Esophagus squamous epithelium (tissue), 5 donors: Measurements from ENCODE around the gene KMT2E. TPM values are rescaled to one million over a fixed set of nuclear protein-coding genes. Genes with fewer than 3 reads are reported as not detected.
A peak's percentile ranks its signal among the peaks of the same experiment; 100 is the strongest.

Experiments used
- DNase-seq: peaks from one replicate; lab custom pipeline; 2025; lab: John Stamatoyannopoulos, UW
- H3K27ac ChIP-seq, 4 donors: fragments of 200-600 bp; sonication (generic); one replicate each; pipeline ENCODE4 v1.5.1; 2016 to 2019; ENCODE audit warnings: mild to moderate bottlenecking in 1 of 4
- H3K27me3 ChIP-seq, 4 donors: fragments of 200-600 bp; sonication (generic); 1 replicate in 3 of 4; 2 replicates in 1 of 4; pipeline versions ENCODE4 v1.5.1 to v1.6.0; 2017 to 2021; ENCODE audit warnings: antibody characterized with exemption in 1 of 4
- H3K36me3 ChIP-seq, 3 donors: fragments of 200-600 bp; sonication (generic); one replicate each; pipeline ENCODE4 v1.5.1; 2016 to 2019
- H3K4me1 ChIP-seq, 3 donors: fragments of 200-600 bp; sonication (generic); one replicate each; pipeline ENCODE4 v1.5.1; 2017 to 2019
- H3K4me3 ChIP-seq, 4 donors: fragments of 200-600 bp; sonication (generic); 1 replicate in 3 of 4; 2 replicates in 1 of 4; pipeline ENCODE4 v1.5.1; 2016 to 2019; ENCODE audit warnings: mild to moderate bottlenecking in 2 of 4, moderate library complexity in 1 of 4
- H3K9me3 ChIP-seq, 3 donors: fragments of 200-600 bp; sonication (generic); one replicate each; pipeline ENCODE4 v1.5.1; 2016 to 2019
- CTCF ChIP-seq, 6 experiments: fragments of 450-650 bp in 4 of 6; fragments of 200-600 bp in 2 of 6; sonication (generic) in 2 of 6; IDR thresholded peaks; one replicate each; pipeline ENCODE4 v1.5.1; 2016 to 2019; ENCODE audit warnings: antibody characterized with exemption in 6 of 6, mild to moderate bottlenecking in 4 of 6, moderate library complexity in 4 of 6
- POLR2A ChIP-seq, 4 donors: fragments of 450-650 bp; IDR thresholded peaks; one replicate each; pipeline ENCODE4 v1.6.1; 2017; ENCODE audit warnings: antibody characterized with exemption in 4 of 4, mild to moderate bottlenecking in 4 of 4, moderate library complexity in 3 of 4
- WGBS, 2 donors: methylation state at CpG; one replicate each; pipeline ENCODE4 v1.1.5; 2018; 5-methylcytosine and 5-hydroxymethylcytosine counted together
- intact Hi-C: fragments of 100-400 bp; cut with DNase I; formaldehyde crosslinking; loops from one replicate; pipeline ENCODE4 v1.15.0; 2022
- total RNA-seq, 4 donors: library from RNA; depleted of rRNA; stranded (reverse); fragments of >200 nt; gene quantifications; one replicate each; pipeline ENCODE4 v1.1.0, GENCODE V29; 2016
- donor health status: DM: yes; HTN: yes; CAD: no.

KMT2E gene
- total RNA-seq, 4 donors from 2014 or later, result 37.2 to 80.5 (median 54.4) TPM

- DNase-seq, result no peak
- no peak for TF ChIP-seq CTCF (IDR thresholded peaks at IDR 0.05)
- peak in 1 of 4 donors; percentile 3 for TF ChIP-seq POLR2A (IDR thresholded peaks at IDR 0.05)
- H3K36me3 ChIP-seq, result peaks cover 0 to 6% (median 0%) of the 10 kb centered on the region in 3 donors
- intact Hi-C loops, result no loop called here
- peaks cover 13 to 65% (median 38%) of the 10 kb centered on the region in 3 donors for H3K4me1 ChIP-seq
- H3K27me3 ChIP-seq, result no peaks in the 10 kb centered on the region
- 5 to 14% methylated on average over 9 of the region's 9 CpGs for WGBS, 2 donors
- H3K9me3 ChIP-seq, result no peaks in the 10 kb centered on the region
- peak overlapping the region; percentile 73 to 96 (median 93) for H3K4me3 ChIP-seq
- peak overlapping the region; percentile 99 to 100 (median 100) for H3K27ac ChIP-seq
Observed at GRCh38 chr7:105009667-105010503, 4.1 kb upstream of the KMT2E start.

- peaks cover 13 to 59% (median 30%) of the 10 kb centered on the region in 3 donors for H3K4me1 ChIP-seq
- TF ChIP-seq POLR2A (IDR thresholded peaks at IDR 0.05) (no peak), CTCF (IDR thresholded peaks at IDR 0.05) (no peak)
- H3K4me3 ChIP-seq, result peak overlapping the region; percentile 73 to 96 (median 93)
- intact Hi-C loops, result no loop called here
- peak overlapping the region; percentile 99 to 100 (median 100) for H3K27ac ChIP-seq
- no peaks in the 10 kb centered on the region for H3K27me3 ChIP-seq
- 1 to 3% methylated on average over 5 of the region's 5 CpGs for WGBS, 2 donors
- H3K36me3 ChIP-seq, result peaks cover 0 to 6% (median 0%) of the 10 kb centered on the region in 3 donors
- H3K9me3 ChIP-seq, result no peaks in the 10 kb centered on the region
- no peak for DNase-seq
Observed at GRCh38 chr7:105010504-105011130, 3.4 kb upstream of the KMT2E start.

- no peak for DNase-seq
- Histone ChIP-seq H3K36me3 (peaks cover 0 to 6% (median 0%) of the 10 kb centered on the region in 3 donors), H3K27ac (peak overlapping the region; percentile 99 to 100 (median 100)), H3K9me3 (no peaks in the 10 kb centered on the region), H3K27me3 (no peaks in the 10 kb centered on the region), H3K4me3 (peak overlapping the region; percentile 73 to 96 (median 93)), H3K4me1 (peaks cover 13 to 59% (median 29%) of the 10 kb centered on the region in 3 donors)
- TF ChIP-seq POLR2A (IDR thresholded peaks at IDR 0.05), result no peak
- TF ChIP-seq CTCF (IDR thresholded peaks at IDR 0.05), result no peak
- WGBS, 2 donors, result 0% methylated on average over 7 of the region's 7 CpGs
- intact Hi-C loops, result no loop called here
Observed at GRCh38 chr7:105011141-105011830, 2.7 kb upstream of the KMT2E start.

- WGBS, 2 donors, result 1 to 2% methylated on average over 21 of the region's 21 CpGs
- no peak for DNase-seq
- Histone ChIP-seq H3K9me3 (no peaks in the 10 kb centered on the region), H3K27me3 (no peaks in the 10 kb centered on the region), H3K4me1 (peaks cover 10 to 59% (median 22%) of the 10 kb centered on the region in 3 donors), H3K27ac (peak overlapping the region; percentile 99 to 100 (median 100)), H3K4me3 (peak overlapping the region; percentile 73 to 96 (median 93)), H3K36me3 (peaks cover 0 to 6% (median 0%) of the 10 kb centered on the region in 3 donors)
- intact Hi-C loops, result no loop called here
- TF ChIP-seq POLR2A (IDR thresholded peaks at IDR 0.05), result peak in 1 of 4 donors; percentile 22
- TF ChIP-seq CTCF (IDR thresholded peaks at IDR 0.05), result no peak
Observed at GRCh38 chr7:105011831-105012502, 2.0 kb upstream of the KMT2E start.
